Right lobe of liver (tissue), 4 donors: ENCODE data around the gene ABHD6.

Experiments
- POLR2A ChIP-seq: fragments of 450-650 bp; IDR thresholded peaks from one replicate; pipeline ENCODE4 v1.6.1; 2017; ENCODE audit warnings: antibody characterized with exemption, mild to moderate bottlenecking
- TF ChIP-seq, protein P1 (sequence below), 4 donors: fragments of 200-600 bp in 3 of 4; fragments of 450-650 bp in 1 of 4; IDR thresholded peaks; one replicate each; pipeline versions ENCODE4 v1.5.1 to v1.8.0; 2016 to 2022; ENCODE audit warnings: antibody characterized with exemption in 4 of 4, mild to moderate bottlenecking in 2 of 4
- donor health status: DM: no; HTN: no; CAD: no.
- donor health status: DM: no; HTN: no; CAD: no.
- donor health status: DM: no; HTN: yes; CAD: no.

GRCh38 chr3:58333206-58334012 is 95.8 kb downstream of the ABHD6 start:
- TF ChIP-seq, protein P1, sequence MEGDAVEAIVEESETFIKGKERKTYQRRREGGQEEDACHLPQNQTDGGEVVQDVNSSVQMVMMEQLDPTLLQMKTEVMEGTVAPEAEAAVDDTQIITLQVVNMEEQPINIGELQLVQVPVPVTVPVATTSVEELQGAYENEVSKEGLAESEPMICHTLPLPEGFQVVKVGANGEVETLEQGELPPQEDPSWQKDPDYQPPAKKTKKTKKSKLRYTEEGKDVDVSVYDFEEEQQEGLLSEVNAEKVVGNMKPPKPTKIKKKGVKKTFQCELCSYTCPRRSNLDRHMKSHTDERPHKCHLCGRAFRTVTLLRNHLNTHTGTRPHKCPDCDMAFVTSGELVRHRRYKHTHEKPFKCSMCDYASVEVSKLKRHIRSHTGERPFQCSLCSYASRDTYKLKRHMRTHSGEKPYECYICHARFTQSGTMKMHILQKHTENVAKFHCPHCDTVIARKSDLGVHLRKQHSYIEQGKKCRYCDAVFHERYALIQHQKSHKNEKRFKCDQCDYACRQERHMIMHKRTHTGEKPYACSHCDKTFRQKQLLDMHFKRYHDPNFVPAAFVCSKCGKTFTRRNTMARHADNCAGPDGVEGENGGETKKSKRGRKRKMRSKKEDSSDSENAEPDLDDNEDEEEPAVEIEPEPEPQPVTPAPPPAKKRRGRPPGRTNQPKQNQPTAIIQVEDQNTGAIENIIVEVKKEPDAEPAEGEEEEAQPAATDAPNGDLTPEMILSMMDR (IDR thresholded peaks at IDR 0.05) = no peak
- no peak for TF ChIP-seq POLR2A
